Thoracic aorta (tissue), 2 donors: ENCODE measurements around the gene ARL4A. TPM values are rescaled to one million over a fixed set of nuclear protein-coding genes. Genes with fewer than 3 reads are reported as not detected.
A peak's percentile ranks its signal among the peaks of the same experiment; 100 is the strongest.
"Not testable (repeated sequence)": the region's sequence is repeated elsewhere in the genome, so short reads cannot be mapped to it uniquely, and the experiment has no call there.

ENCODE experiments used
- ATAC-seq: fragments of 150-250 bp; one replicate; pipeline ENCODE4 v1.8.0; 2017; ENCODE audit warnings: low read depth; ENCODE audit not compliant: insufficient number of reproducible peaks, low FRiP score
- DNase-seq: peaks from one replicate; pipeline ENCODE4 v3.0.0-alpha.2; 2020; ENCODE audit warnings: low spot score
- H3K27ac ChIP-seq, 2 donors: fragments of 200-600 bp; sonication (generic); 1 replicate in 1 of 2; 2 replicates in 1 of 2; pipeline ENCODE4 v1.5.1; 2016; ENCODE audit warnings: mild to moderate bottlenecking in 2 of 2, moderate library complexity in 2 of 2
- H3K27me3 ChIP-seq: fragments of 200-600 bp; sonication (generic); replicated peaks from 2 replicates; pipeline ENCODE4 v1.6.0; 2016; ENCODE audit warnings: mild to moderate bottlenecking; ENCODE audit not compliant: insufficient read depth
- H3K36me3 ChIP-seq: fragments of 200-600 bp; sonication (generic); one replicate; pipeline ENCODE4 v1.5.1; 2016
- H3K4me1 ChIP-seq, 2 donors: fragments of 200-600 bp; sonication (generic); 1 replicate in 1 of 2; 2 replicates in 1 of 2; pipeline versions ENCODE4 v1.5.1 to v1.6.0; 2016; ENCODE audit warnings: low read depth in 2 of 2, mild to moderate bottlenecking in 1 of 2; ENCODE audit not compliant: control insufficient read depth in 1 of 2
- H3K4me3 ChIP-seq: fragments of 200-600 bp; sonication (generic); 2 replicates; pipeline ENCODE4 v1.5.1; 2016; ENCODE audit warnings: mild to moderate bottlenecking
- H3K9me3 ChIP-seq: fragments of 200-600 bp; sonication (generic); 2 replicates; pipeline ENCODE4 v1.5.1; 2016
- CTCF ChIP-seq: fragments of 200-600 bp; sonication (generic); IDR thresholded peaks from one replicate; pipeline ENCODE4 v1.5.1; 2019; ENCODE audit warnings: antibody characterized with exemption
- total RNA-seq, 2 donors: library from RNA; depleted of rRNA; stranded (reverse); fragments of >200 nt; gene quantifications; one replicate each; pipeline versions ENCODE4 v1.1.0 to v1.2.3, GENCODE V29; 2016

Gene ARL4A
- total RNA-seq, 2 donors from 2014 or later, result 13.1 to 21.0 TPM

- DNase-seq (no peak), ATAC-seq (no peak)
- H3K4me3 ChIP-seq, result no peak overlapping the region
- H3K36me3 ChIP-seq, result no peaks in the 10 kb centered on the region
- H3K27ac ChIP-seq, result no peak overlapping the region
- H3K27me3 ChIP-seq, result no peaks in the 10 kb centered on the region
- TF ChIP-seq CTCF, result no peak
- no peaks in the 10 kb centered on the region for H3K9me3 ChIP-seq
- H3K4me1 ChIP-seq, result peaks cover 0 to 4% of the 10 kb centered on the region in 2 donors
Measured at GRCh38 chr7:12684733-12685132, 2.7 kb upstream of the ARL4A start.

GRCh38 chr7:12685550-12685949 is 1.9 kb upstream of the ARL4A start:
- peak overlapping the region in 1 of 2 donors; percentile 65 for H3K27ac ChIP-seq
- DNase-seq (peak; percentile 7), ATAC-seq (no peak)
- no peaks in the 10 kb centered on the region for H3K36me3 ChIP-seq
- peak; percentile 46 for TF ChIP-seq CTCF
- peaks cover 0 to 7% of the 10 kb centered on the region in 2 donors for H3K4me1 ChIP-seq
- H3K27me3 ChIP-seq, result no peaks in the 10 kb centered on the region
- no peaks in the 10 kb centered on the region for H3K9me3 ChIP-seq
- H3K4me3 ChIP-seq, result peak overlapping the region; percentile 80

- no peaks in the 10 kb centered on the region for H3K9me3 ChIP-seq
Measured at GRCh38 chr7:12686234-12686890, 1.1 kb upstream of the ARL4A start.

GRCh38 chr7:12687718-12688171 is 312 bp downstream of the ARL4A start:
- no peaks in the 10 kb centered on the region for H3K36me3 ChIP-seq
- H3K4me3 ChIP-seq, result peak overlapping the region; percentile 80
- peaks cover 0 to 7% of the 10 kb centered on the region in 2 donors for H3K4me1 ChIP-seq
- no peak overlapping the region for H3K27ac ChIP-seq
- no peaks in the 10 kb centered on the region for H3K9me3 ChIP-seq
- no peak for TF ChIP-seq CTCF
- ATAC-seq (no peak), DNase-seq (no peak)
- H3K27me3 ChIP-seq, result no peaks in the 10 kb centered on the region

More at GRCh38 chr7:12686234-12686890, 1.1 kb upstream of the ARL4A start:
- Histone ChIP-seq H3K27me3 (no peaks in the 10 kb centered on the region), H3K4me1 (peaks cover 0 to 7% of the 10 kb centered on the region in 2 donors), H3K4me3 (peak overlapping the region; percentile 80), H3K36me3 (no peaks in the 10 kb centered on the region), H3K27ac (peak overlapping the region; percentile 65 to 75)
- ATAC-seq (peak; percentile 81), DNase-seq (peak; percentile 69)
- peak; percentile 86 for TF ChIP-seq CTCF

- not testable (repeated sequence) for ATAC-seq, H3K27ac ChIP-seq, H3K36me3 ChIP-seq, H3K4me1 ChIP-seq, H3K27me3 ChIP-seq, H3K9me3 ChIP-seq, DNase-seq
- peak overlapping the region; percentile 12 for H3K4me3 ChIP-seq
Measured at GRCh38 chr7:12688485-12689170, 1.2 kb downstream of the ARL4A start.
